HG02884 (cell line): ENCODE data around the gene RHD.
A peak's percentile ranks its signal among the peaks of the same experiment; 100 is the strongest.
"Not testable (repeated sequence)": the region's sequence is repeated elsewhere in the genome, so short reads cannot be mapped to it uniquely, and the experiment has no call there.

Experiments used
- ATAC-seq: cut with Tn5 transposase; IDR thresholded peaks from one replicate; pipeline ENCODE4 v1.9.1; 2021; ENCODE audit warnings: mild to moderate bottlenecking, moderate library complexity; ENCODE audit not compliant: unreplicated experiment

The RHD gene

DNA sequence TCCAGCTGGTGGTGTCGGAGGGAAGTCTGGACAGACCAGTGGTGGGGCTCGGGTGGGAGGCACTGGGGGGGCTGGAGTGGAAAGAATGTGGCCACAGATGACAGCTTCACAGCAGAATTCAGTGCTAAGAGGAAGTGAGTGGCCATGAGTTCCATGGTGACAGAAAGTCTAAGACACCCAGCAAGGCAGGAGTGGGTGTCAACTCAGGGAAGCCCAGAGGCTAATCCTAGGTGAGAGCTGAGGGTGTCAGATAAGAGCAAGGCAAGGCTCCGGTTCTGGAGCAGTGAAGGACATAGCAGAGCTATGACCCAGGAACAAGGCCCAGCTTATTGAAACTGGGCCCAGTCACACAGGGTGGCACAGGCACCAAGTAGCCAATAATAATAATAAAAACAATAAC, 30.0 kb downstream of the RHD start:
- ATAC-seq: not testable (repeated sequence)

DNA sequence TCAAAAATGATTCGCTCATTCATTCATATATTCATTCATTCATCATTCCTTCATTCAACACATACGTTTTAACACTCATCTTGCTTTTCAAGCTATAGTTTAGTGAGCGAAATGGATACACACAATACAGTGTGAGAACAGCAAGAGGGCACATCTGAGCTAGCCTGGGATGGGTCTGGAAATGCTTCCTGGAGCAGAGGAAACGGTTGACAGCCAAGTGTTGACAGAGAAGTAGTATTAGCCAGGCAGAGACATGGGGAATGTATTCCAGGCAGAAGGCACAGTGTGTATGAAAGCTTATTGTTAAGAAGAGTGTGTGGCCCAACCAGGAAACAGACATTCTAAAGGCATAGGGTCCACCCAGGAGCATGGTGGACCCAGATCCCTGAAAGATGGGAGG, 32.6 kb downstream of the RHD start:
- ATAC-seq: not testable (repeated sequence)

DNA sequence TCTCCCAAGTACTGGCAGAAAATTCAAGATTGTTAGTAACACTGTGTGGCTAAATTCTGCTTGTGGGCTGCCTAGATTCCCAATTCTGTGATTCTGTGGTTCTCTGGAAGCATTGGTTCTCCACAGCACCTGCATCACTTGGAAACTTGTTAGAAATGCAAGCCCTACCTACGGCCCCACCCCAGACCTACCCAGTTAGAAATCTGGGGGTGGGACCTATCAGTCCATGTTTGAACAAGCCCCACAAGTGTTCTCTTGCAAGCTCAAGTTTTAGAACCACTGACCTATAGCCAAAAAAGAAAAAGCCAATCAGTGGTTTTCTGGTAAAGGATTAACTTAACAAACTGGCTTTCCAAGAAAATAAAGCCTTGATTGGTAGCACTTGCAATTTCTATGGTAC, 35.9 kb downstream of the RHD start:
- not testable (repeated sequence) for ATAC-seq

DNA sequence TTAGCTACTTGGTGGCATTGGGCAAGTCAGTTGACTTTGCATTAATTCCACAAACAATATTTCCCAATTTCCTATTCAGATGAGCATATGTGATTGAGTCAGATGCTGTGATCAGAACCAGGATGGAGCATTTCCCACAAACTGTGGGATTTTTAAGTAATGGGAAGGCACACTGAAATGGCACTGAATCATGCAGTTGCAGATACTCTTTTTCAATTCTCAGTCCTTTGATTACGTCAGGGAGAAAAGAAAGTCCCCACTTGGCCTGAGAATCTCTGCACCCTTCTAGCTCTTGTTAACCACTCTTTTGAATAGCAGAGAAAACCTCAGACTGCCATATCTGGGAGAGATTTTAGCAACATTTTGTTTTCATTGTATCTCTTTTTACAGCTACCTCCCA, 36.8 kb downstream of the RHD start:
- not testable (repeated sequence) for ATAC-seq

DNA sequence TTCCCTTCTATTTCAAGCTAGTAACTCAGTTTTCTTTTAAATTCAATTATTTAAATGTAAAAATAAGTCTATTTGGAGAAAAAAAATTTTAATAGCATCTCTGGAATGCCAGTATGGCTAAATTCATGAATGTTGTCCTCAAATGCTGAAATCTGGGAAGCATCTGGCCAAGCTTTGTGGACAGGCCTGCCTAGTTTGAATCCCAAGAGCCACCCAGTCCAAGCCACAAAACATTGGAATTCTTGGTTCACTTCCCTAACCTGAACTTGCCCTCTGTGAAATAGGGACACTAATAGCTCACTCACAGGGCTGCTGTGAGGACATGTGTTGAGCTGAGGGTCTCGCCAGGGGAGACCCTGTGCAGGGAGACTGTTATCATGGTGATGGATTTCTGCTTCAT, 37.2 kb downstream of the RHD start:
- not testable (repeated sequence) for ATAC-seq

DNA sequence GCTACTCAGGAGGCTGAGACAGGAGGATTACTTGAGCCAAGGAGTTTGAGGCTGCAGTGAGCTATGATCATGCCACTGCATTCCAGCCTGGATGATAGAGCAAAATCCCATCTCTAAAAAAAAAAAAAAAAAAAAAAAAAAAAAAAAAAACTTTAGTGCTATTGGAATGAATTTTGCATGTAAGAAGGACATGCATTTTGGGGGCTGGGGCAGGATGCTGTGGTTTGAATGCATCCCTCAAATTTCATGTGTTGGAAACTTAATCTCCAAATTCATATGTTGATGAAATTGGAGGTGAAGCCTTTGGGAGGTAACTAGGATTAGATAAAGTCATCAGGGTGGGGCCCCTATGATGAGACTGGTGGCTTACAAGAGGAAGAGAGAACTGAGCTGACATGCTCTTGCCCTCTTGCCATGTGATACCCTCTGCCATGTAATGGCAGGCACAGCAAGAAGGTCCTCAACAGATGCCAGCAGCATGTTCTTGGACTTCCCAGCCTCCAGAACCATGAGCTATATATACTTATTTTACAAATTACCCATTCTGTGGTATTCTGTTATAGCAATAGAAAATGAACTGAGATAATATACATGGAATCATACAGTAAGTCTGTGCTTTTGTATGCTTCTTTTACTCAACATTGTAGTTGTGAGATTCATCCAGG, 40.6 kb downstream of the RHD start:
- not testable (repeated sequence) for ATAC-seq

DNA sequence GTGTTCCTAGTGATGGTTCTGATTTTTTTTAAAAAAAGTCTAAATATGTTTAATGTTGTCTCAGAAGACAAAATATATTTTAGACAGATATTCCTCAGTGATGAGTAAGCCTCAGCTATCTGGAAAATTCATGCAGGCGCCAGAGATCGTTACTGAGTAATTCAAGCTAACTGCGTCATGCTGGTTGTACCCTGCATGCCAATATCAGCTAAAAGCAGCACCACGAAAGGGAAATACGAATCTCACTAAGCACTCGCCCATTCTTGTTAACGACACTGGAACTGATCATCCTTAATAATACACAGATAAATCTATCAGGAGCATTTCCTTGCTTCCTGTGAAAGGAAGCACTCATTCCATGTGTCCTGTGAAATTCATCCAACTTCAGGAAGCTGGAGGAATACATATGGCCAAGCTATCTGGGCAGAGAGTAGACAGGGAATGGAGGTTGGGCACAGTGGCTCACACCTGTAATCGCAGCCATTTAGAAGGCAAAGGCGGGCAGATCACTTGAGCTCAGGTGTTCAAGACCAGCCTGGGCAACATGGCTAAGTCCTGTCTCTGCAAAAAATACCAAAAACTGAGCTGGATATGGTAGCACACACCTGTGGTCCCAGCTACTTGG, 48.1 kb downstream of the RHD start:
- not testable (repeated sequence) for ATAC-seq

DNA sequence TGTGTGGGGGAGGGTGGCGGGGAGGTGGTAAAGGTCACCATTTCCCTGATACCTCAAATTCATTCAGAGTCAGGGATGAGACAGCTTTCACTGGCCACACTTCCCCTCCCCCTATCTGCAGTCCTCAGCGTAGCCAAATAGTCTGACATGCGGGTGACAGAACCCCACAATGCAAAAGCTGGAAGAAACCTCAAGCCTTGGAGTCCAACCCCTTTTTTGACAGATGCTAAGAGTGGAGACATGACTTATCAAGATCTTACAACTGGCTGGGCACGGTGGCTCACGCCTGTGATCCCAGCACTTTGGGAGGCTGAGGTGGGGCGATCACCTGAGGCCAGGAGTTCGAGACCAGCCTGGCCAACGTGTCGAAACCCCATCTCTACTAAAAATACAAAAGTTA, 49.8 kb downstream of the RHD start:
- not testable (repeated sequence) for ATAC-seq

DNA sequence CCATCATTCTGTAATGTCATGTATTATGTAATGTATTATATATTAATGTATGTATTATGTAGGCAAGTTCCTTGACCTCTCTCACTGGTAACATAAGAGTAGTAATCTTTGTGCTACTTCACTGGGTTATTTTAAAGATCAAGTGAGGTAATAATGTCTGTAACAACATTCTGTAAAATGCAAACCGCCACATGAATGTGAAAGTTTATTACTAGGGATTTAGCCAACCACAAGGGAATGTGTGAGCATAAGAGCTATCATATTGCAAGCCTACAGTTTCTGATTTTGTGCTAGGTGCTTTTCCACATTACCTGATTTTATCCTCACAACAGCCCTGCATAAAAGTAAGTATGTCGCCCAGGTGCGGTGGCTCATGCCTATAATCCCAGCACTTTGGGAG, 52.1 kb downstream of the RHD start:
- ATAC-seq: not testable (repeated sequence)

DNA sequence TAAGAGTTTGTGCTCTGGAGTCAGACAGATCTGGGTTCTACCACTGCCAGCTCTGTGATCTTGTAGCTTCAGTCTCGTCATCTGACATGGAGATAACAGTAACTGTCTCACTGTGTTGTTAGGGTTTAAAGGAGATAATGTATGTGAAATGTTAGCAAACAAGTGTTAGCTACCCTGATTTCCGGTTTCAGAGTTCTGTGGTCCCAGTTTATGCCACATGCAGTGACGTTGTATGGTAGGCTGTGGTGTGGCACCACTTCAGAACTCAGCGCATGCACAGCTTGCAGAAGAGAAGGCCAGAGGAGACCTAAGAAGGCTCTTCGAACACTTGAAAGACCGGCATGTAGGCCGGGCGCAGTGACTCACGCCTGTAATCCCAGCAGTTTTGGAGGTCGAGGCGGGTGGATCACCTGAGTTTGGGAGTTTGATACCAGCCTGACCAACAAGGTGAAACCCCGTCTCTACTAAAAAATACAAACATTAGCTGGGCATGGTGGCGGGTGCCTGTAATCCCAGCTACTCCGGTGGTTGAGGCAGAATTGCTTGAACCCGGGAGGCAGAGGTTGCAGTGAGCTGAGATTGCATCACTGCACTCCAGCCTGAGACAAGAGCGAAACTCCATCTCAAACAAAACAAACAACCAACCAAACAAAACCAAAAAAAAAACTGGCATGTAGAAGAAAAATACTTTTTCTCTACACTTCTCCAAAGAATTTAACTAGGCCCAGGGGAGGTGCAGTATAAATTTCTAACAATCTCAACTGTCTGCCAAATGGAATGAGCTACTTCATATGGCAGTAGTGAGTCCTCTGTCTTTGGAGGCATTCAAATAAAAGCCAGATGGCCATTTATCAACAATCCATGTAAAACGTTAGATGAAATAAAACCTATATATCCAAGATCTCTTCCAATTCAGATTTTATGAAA, 55.8 kb downstream of the RHD start:
- not testable (repeated sequence) for ATAC-seq

DNA sequence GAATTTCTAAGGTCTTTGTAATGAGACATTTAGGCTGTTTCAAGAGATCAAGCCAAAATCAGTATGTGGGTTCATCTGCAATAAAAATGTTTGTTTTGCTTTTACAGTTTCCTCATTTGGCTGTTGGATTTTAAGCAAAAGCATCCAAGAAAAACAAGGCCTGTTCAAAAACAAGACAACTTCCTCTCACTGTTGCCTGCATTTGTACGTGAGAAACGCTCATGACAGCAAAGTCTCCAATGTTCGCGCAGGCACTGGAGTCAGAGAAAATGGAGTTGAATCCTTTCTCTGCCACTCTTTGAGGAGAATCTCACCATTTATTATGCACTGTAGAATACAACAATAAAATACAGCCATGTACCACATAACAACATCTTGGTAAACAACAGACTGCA, 56.5 kb downstream of the RHD start:
- ATAC-seq: not testable (repeated sequence)

DNA sequence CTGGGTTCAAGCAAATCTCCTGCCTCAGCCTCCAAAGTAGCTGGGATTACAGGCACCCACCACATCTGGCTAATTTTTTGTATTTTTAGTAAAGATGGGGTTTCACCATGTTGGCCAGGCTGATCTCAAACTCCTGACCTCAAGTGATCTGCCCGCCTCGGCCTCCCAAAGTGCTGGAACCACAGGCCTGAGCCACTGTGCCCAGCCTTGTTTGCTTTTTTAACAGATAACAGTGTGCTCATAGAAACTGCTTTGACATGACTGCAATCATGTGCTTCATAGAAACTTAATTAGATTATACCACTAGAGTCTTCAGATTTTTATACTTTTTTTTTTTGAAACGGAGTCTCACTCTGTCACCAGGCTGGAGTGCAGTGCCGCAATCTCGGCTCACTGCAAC, 57.0 kb downstream of the RHD start:
- ATAC-seq: not testable (repeated sequence)

DNA sequence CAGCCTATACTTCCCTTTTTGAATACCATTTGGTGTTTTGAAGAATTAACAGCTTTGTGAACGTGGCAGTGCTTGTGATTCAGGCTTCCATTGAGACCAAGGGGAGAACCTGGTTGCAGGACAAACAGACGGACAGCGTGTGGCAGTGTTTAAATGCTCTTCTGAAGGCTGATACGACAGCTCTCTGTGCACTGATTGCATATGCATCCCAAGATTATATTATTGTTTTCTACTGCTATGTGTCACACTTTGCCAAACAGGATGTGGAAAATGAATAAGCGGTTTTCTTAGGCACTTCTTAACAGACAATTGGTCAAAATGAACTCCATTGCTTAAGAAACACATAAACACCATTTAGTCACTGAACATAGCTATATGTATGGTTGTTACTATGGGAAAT, 57.6 kb downstream of the RHD start:
- ATAC-seq: not testable (repeated sequence)

DNA sequence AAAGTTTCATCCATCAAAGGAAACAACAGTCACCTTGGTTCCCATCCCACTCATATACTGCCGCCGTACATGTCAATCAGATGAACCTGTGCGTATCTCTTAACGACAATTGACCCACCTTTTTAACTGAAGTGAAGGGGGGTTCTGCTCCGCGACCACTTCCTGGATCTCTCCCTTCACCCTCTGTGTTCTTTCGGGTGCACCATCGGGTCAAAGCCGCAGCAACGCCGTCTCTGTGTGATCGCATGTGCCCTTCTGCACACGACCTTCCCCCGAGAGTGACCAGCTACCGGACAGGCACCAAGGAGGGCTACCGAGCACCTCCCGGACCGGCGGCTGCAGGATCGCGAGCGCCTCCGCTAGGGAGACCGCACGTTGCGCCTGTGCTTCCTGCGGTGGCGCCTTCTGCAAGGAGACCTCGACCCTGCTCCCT, 64.6 kb downstream of the RHD start:
- ATAC-seq: peak; percentile 21

DNA sequence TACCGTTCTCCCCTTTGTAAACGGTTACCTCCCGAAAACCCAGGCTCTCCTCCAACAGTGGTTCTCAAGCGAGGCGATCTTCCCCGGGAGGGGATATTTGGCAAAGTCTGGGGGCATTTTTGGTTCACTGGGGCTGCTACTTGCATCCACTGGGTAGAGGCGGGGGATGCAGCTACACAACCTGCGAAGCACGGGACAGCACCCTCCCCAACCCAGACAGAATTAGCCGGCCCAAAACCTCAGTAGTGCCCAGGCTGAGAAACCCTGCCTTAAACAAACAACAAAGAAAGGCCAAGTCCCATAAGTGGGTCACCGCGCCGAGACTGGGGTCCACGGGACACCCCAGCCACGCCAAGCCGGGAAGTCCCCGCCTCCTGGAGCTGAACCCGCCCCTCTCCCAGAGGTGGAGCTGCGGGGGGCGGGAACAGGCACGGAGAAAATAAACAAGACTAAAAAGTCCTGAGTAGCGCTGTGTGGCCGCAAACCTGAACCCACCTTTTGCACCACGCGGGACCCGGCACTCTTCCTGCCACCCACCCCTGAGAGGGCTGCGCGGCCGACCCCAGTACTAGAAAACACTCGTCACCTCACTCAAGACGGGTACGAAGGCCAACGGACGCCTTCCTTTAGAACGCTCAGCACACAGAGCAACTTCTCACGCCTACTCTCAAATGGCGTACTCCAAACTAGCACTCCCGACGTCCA, 65.3 kb downstream of the RHD start:
- peak; percentile 35 for ATAC-seq

DNA sequence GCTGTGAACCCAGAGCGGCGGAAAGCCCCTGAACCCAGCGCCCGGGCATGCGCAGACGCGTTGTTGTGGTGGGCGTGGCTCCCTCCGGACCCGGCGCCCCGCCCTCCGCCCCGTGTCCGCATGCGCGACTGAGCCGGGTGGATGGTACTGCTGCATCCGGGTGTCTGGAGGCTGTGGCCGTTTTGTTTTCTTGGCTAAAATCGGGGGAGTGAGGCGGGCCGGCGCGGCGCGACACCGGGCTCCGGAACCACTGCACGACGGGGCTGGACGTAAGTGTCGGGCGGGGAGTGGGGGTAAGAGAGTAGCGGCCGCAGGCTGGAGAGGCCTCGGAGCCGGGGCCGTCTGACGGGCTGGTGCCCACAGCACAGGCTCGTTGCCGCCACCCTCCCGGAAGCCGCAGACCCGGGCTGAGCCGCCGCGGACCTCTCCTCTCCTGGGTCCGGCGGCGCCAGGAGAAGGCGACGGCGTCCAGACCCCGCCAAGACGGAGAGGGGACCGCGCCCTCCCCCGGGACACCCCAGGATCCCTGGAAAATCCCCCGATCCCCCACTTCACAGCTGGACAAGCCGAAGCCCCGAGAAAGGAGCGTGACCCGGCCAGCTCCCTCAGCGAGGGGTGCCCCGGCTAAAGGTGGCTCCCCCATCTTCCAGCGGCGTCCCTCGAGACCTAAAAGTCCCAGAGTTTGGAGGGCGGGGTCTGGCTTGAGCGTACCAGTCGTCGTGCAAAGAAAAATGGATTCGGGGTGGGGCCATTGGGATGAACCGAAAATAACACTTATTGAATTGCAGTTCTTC, 66.1 kb downstream of the RHD start, which contains the start of gene TMEM50A:
Gene TMEM50A (plus strand): TSS at position 147 of the 794 bp plus-strand sequence. CDS start 2,153 bp downstream, outside the sequence.
- peak; percentile 54 for ATAC-seq

DNA sequence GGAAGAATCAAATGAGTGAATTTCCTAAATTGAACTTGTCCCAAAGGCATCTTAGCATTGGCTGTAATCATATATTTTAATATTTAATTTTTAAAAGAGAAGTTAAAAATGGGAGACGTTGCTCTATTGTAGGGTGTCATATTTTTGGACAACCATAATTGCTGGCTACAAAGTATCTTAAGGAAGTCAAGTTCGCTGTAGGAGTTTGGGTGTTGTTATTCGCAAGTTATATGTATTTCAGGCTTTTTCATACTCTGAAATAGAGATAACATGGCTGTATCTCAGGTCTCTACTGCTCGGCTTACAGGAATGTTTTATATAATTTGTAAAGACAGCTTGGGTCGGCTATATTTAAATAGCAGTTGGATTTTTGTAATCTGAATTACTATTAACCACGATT, 66.7 kb downstream of the RHD start:
- no peak for ATAC-seq

DNA sequence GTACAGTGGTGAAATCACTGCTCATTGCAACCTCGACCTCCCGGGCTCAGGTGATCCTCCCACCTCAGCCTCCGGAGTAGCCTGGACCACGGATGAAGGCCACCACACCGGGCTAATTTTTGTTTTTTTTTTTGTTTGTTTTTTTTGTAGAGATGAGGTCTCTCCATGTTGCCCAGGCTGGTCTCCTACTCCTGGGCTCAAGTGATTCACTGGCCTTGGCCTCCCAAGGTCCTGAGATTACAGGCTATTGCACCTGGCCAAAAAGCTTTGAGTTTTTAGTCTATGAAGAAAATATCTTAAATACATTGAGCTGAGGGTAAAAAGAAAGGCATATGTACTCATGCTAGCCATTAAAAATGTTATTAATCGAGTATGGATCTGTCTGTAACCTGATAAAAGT, 69.4 kb downstream of the RHD start:
- no peak for ATAC-seq

DNA sequence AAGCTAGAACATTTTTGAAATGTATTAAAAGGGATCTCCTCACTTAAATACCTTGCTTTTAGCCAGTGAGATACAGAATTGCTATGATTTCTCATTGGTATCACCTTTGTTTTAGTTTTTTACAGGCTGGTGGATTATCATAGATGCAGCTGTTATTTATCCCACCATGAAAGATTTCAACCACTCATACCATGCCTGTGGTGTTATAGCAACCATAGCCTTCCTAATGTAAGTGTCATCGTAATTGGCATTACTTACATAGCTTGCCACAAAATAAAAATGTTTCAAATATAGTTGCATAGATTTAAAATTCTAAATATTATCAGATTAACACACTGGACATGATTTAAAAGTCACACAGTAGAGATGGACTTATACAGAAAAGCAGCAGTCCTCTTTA, 70.5 kb downstream of the RHD start:
- no peak for ATAC-seq

DNA sequence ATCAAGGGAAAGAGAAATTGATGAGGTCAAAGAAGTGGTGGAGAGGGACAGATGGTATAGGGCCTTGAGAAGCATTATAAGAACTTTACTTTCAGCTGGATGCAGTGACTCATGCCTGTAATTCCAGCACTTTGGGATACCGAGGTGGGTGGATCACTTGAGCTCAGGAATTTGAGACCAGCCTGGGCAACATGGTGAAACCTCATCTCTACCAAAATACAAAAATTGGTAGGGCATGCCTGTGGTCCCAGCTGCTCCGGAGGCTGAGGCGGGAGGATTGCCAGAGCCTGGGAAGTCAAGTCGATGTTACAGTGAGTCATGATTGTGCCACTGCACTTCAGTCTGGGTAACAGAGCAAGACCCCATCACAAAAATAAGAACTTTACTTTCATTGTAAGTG, 71.6 kb downstream of the RHD start:
- no peak for ATAC-seq
